Ovary (tissue), 3 donors: ENCODE results near the gene PITPNC1.

Experiments
- CTCF ChIP-seq, 3 donors: fragments of 450-650 bp in 2 of 3; fragments of 200-600 bp in 1 of 3; IDR thresholded peaks; one replicate each; pipeline versions ENCODE4 v1.5.1 to v1.8.0; 2016 to 2022; ENCODE audit warnings: antibody characterized with exemption in 3 of 3, mild to moderate bottlenecking in 1 of 3
- EP300 ChIP-seq: sonication (generic); formaldehyde crosslinking; IDR thresholded peaks from one replicate; pipeline ENCODE4 v1.6.1; 2017; ENCODE audit warnings: antibody characterized with exemption
- POLR2A ChIP-seq: fragments of 450-650 bp; IDR thresholded peaks from one replicate; pipeline ENCODE4 v1.6.1; 2017; ENCODE audit warnings: antibody characterized with exemption, mild to moderate bottlenecking, moderate library complexity
- donor health status: DM: no; HTN: no; CAD: no.

- no peak for TF ChIP-seq CTCF (IDR thresholded peaks at IDR 0.05)
- no peak for TF ChIP-seq POLR2A
- no peak for TF ChIP-seq EP300
These were observed 12.0 kb upstream of the PITPNC1 start for GRCh38 chr17:67364847-67365737.
